Stimulated activated CD8-positive, alpha-beta memory T cell treated with anti-CD3 and anti-CD28 coated beads, Interleukin-12 subunit alpha, Interleukin-12 subunit beta, amount 100 ng/mL, for 24 hours (primary cell): ENCODE results near the gene WDR18.

ENCODE experiments used
- DNase-seq: peaks from one replicate; pipeline ENCODE4 v3.0.0-alpha.2; 2020; ENCODE audit errors: extremely low read depth

WDR18 gene

DNA sequence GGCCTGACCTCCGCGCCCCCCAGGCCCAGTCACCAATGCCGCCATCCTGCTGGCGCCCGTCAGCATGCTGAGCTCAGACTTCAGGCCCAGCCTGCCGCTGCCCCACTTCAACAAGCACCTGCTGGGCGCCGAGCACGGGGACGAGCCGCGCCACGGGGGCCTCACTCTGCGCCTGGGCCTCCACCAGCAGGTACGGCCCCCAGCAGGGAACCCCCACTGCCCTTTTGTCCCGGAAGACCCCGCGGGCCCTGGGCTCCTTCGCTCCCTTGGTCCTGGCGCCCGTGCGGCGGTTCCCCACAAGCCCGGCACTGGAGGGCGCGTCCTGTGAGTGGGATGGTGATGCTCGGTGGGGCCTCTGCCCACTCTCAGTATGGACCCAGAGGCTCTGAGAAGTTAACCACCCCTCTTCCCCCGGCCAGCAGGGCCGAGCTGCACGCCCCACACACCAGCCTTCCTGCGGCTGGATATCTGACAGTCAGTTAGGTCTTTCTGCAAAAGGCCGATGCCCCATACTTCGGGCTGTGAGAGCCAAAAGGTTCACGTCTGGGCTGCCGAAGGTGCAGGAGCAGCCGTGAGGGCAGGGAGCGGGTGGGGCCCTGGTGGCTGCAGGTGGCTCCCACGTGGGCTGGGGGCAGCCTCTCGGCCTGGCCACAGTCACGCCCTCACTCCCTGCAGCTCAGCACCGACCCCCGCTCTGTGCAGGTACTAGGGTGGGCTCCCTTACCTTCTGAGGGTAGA is 8.0 kb downstream of the WDR18 start:
- DNase-seq: no peak

DNA sequence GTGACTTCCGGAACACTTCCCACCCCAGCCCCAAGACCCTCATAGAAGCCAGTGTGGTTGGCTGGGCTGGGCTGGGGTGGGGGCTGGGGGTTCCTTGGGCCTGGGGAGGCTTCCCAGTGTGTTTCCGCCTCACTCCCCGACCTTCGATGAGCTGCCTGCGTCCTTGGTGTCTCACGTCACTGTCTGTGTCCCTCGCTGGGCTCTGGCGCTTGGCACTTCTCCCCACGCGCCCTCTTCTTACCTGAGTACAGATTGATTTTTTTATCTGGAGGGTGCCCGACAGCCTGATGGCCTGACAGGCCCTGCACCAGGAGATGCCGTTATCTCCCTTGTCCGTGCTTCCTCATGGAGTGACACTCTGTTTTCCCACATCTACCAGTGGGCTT is 8.5 kb downstream of the WDR18 start:
- DNase-seq: no peak

DNA sequence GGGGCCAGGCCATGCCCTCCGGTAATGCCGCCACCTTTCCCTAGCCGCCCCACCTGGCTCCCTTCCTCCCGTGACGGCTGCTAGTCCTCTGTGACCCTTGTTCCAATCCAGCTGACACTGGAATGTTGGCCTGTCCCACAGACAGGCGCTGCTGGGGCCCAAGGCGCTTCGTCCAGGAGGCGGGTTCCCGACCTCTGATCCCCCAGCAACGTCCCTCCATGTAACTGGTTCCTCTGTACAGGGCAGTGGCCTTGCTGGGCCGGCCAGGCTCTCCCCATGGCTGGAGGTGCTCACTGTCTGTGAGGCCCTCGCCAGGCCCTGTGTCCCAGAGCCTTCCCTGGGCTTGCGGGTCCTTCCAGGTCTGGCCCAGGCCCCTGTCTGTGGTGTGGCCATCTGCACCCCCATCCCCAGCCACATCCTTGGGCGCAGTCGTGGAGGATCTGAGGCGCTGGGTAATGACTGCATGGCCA is 9.3 kb downstream of the WDR18 start:
- no peak for DNase-seq

DNA sequence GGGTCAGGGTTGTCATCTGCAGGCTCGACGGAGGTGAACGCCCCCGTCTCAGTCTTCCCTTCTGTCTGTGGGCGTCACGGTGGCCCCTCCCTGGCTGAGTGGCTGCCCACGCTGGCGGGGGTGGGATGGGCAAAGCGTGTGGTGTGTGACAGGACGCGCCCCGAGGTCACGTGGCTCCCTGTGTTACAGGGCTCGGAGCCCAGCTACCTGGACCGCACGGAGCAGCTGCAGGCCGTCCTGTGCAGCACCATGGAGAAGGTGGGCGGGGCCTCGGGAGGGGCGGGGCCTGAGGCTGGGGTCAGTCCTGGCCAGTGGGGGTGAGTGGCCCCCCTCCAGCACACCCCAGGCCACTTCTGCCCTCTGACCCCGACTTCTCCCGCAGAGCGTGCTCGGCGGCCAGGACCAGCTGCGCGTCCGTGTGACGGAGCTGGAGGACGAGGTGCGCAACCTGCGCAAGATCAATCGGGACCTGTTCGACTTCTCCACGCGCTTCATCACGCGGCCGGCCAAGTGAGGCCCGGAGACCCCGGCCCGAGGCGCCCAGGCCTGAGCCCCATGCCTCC is 9.8 kb downstream of the WDR18 start:
- no peak for DNase-seq

DNA sequence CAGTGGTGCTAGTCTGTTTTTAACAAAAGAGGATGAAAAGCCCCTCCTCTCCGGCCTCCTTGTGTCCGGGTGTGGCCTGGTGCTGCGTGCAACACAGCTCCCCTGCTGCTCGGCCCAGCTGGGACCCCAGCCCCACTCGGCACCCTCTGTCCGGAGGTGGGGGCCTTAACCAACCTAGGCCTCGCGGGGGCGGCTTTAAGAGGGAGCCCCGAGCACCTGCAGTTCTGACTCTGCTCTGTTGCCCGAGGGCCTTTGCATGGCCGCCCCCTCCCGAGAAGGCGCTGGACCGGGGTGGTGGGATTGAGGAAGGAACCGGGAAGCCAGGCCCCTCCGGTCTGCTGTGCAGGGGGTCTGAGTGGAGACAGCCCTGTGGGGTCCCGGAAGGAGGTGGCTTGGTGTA is 10.4 kb downstream of the WDR18 start:
- no peak for DNase-seq

DNA sequence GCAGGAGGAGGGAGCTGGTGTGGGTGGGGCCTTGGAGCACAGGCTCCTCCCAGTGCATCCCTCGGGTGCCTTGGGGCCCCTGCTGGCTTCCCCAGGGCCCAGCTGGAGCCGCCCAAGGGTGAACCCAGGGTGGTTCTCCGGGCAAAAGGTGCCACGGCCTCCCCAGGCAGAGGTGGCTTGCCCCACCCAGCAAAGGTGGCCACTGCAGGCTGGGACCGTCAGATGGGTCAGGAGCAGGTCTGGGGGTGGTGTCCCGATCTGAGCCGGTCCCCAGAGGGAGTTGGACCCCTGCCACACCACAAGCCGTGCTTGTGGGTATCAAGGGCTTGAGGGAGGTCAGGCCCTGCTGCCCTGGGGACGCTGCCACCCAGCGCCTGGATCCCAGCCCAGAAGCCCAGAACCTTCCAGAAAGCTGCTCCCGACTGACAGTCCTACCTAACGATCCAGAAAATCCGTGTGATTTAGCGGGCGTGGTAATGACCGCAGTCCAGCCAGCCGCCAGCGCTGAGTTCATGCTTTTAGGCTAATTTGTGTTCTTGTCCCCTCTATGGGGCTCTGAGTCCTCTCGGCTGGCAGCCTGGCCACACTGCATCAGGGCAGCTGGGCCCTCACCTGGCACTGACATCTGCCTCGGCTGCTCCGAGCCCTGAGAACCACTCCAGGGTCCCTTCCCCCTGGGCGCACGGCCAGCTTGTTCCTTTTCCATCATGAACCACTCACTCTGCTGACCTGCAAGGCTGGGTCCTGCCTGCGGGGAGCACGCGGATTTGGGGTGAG is 11.1 kb downstream of the WDR18 start:
- DNase-seq: no peak

DNA sequence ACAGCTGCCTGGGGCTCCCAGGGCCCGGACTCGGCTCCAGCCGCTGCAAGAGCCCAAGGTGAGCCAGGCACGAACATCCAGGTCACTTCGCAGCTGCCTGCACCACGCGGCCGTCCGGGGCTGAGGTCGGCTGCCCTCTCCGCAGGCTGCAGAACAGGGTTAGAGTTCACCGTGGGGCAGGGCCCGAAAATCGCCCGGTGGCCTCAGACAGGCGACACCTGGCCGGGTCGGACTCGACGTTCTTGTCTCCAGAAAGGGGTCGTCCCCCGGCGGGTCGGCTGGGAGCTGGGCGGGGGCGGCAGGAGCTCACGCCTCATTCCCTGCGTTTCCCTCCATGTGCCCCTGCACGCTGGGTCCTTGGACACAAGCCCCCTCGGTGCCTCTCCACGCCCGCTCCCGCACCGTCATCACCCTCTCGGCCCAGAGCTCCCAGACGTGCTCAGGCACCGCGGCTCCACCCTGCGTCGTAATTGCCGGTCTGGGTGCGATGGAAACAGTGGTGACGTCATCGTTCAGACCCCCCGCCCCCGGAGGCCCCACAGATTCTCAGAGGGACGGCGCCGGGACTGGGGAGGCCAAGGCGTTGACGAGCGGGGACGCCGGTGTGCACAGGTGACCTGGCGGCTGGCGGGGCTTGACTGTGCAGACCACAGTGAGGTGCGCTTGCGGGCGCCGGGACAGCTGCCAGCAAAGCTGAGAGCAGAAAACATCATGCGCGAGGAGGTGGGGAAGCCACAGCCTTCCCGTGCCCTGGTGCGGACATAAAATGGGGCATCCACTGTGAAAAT is 12.1 kb downstream of the WDR18 start:
- DNase-seq: peak; percentile 39

DNA sequence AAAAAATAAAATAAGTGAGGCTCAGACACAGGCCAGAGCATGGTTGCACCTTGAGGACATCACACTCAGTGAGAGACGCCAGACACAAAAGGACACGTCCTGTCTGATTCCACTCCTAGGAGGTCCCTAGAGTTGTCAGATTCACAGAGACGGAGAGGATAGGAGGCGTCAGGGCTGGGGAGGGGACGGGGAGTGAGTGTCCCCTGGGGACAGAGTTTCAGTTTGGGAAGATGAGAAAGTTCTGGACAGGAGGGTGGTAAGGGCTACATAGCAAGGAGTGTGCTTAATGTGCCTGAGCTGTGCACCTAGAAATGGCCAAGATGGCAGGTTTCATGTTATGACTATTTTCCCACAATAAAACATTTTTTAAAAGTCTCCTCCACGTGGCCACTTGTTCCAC is 13.9 kb downstream of the WDR18 start:
- no peak for DNase-seq

DNA sequence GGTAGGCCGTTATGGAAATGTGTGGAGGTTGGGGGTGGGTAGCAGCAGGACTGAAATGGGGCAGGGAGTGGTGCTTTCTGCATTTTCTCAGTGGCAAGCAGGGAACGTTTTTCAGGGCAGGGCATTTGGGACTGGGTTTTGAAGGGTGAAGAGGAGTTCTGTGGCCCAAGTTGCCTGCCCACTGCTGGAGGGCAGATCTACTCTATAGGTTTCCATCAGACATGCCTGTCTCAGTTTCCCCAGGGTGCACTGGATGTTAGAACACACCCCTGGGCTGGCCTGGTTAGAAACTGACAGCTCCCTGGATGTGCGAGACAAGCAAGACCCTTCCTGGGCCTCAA is 15.2 kb downstream of the WDR18 start:
- DNase-seq: no peak

DNA sequence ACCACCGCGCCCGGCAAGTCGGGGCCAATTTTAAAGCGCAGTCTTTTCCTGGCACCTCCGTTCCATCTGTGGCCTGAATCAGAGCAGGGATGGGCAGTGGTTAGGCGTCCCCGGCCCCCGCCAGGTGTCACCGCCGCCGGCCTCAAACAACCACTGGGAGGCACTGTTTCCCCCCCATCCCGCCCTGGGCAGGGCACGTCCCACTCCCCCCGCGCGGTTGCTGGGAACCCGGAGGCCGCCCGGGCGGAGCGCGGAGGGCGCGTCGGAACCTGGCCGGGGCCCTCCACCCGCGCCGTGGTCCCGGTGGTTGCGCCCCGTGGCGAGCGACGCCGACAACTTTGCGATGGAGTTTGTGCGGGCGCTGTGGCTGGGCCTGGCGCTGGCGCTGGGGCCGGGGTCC is 15.9 kb downstream of the WDR18 start, which contains the start of gene GRIN3B:
Gene GRIN3B (plus strand): TSS at position 325 of the 400 bp plus-strand sequence. CDS start 19 bp downstream, at position 344.
- peak; percentile 31 for DNase-seq

DNA sequence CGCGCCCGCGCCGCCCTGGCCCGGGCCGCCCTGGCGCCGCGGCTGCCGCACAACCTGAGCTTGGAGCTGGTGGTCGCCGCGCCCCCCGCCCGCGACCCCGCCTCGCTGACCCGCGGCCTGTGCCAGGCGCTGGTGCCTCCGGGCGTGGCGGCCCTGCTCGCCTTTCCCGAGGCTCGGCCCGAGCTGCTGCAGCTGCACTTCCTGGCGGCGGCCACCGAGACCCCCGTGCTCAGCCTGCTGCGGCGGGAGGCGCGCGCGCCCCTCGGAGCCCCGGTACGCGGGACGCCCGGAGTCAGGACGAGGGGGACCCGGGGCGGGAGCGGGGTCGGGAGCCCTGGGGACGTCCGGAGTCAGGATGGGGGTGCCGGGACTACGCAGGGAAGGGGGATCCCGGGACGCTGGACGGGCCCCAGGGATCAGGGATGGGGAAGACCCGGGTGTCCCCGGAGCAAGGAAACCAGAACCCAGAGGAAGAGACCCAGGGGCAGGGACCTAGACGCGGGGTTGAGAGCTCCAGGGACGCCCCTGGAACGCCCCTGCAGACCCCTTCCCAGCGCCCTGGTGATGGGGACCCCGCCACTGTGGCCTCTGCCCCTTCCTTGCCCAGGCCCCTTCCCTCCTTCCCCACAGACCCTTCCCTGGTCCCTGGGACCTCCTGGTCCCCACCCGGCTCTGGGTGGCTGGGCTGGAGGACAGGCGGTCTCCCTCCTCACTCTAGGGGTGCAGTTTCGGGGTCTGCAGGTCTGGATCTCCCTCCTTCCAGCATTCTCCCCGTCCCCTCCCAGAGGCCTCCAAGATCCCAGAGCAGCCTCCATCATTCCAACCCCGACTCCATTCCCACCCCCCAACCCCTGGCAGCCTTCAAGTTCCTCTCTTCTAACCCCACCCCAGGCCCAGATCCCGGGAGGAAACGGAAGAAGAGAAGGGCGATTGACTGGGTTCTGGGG is 16.7 kb downstream of the WDR18 start:
- DNase-seq: no peak

DNA sequence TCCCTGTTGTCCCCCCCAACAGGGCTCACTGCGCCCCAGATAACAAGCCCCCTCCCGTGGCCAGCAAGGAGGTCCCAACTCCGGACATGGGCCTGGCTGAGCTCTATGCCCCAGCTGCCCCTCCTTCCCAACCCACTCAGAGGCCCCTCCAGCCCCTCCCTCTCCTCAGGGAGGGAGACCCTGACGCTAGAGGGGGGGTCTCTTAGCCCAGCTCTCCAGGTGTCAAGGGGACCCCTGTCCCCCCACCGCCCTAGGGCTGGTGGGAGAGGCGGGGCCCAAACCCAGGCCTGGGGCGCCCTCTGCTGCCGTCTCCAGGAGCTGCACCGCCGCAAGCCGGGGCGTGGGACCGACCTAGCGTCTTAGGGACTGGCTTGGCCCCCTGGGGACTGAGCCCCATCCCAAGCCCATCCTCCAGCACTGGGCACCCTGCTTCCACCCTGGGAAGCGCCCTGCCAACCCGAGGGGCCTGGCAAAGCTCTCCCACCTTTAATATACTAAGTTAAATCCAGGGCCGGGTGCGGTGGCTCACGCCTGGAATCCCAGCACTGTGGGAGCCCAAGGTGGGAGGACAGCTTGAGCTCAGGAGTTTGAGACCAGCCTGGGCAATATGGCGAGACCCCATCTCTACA is 17.5 kb downstream of the WDR18 start:
- DNase-seq: no peak

DNA sequence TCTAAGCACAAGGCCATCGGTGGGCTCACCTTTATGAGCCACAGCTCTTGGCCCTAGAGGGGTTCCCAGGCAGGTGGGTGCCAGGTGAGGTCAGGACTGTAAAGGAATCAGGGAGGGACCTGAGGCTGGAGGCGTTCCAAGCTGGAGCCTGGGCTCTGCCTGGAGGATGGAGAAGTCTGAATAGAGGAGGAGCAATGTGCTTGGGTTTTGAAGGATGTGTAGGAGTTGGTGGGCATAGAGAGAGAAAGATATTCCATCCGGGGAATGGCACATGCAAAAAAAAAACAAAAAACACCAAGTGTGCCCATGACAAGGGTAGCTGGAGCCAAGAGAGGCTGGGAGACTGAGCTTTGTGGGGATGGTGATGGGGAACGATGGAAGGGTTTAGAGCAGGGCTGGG is 18.5 kb downstream of the WDR18 start:
- DNase-seq: no peak

DNA sequence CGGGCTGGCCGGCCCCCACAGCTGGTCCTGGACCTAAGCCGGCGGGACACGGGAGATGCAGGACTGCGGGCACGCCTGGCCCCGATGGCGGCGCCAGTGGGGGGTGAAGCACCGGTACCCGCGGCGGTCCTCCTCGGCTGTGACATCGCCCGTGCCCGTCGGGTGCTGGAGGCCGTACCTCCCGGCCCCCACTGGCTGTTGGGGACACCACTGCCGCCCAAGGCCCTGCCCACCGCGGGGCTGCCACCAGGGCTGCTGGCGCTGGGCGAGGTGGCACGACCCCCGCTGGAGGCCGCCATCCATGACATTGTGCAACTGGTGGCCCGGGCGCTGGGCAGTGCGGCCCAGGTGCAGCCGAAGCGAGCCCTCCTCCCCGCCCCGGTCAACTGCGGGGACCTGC is 19.1 kb downstream of the WDR18 start:
- DNase-seq: no peak

DNA sequence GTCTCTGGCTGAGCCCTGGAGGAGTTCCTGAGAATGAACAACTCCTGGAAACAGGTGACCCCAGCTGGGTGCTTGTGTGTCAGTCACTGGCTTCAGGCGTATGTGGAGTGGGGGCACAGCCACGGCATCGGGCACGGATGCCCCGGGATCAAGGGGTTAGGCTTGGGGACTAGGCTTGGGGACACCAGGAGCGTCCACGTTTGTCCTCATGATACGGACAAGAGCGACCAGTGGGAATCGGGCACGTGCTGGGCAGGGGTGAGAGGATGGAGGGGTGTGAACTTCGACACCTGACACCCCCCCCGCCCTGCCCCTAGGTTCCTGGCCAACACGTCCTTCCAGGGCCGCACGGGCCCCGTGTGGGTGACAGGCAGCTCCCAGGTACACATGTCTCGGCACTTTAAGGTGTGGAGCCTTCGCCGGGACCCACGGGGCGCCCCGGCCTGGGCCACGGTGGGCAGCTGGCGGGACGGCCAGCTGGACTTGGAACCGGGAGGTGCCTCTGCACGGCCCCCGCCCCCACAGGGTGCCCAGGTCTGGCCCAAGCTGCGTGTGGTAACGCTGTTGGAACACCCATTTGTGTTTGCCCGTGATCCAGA is 20.2 kb downstream of the WDR18 start:
- DNase-seq: no peak

DNA sequence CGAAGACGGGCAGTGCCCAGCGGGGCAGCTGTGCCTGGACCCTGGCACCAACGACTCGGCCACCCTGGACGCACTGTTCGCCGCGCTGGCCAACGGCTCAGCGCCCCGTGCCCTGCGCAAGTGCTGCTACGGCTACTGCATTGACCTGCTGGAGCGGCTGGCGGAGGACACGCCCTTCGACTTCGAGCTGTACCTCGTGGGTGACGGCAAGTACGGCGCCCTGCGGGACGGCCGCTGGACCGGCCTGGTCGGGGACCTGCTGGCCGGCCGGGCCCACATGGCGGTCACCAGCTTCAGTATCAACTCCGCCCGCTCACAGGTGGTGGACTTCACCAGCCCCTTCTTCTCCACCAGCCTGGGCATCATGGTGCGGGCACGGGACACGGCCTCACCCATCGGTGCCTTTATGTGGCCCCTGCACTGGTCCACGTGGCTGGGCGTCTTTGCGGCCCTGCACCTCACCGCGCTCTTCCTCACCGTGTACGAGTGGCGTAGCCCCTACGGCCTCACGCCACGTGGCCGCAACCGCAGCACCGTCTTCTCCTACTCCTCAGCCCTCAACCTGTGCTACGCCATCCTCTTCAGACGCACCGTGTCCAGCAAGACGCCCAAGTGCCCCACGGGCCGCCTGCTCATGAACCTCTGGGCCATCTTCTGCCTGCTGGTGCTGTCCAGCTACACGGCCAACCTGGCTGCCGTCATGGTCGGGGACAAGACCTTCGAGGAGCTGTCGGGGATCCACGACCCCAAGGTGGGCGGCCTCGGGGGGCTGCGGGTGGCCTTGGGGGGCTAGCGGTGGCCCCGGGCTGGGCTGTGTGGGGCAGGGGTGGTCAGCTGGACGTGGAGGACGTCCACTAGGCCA is 20.9 kb downstream of the WDR18 start:
- DNase-seq: no peak

DNA sequence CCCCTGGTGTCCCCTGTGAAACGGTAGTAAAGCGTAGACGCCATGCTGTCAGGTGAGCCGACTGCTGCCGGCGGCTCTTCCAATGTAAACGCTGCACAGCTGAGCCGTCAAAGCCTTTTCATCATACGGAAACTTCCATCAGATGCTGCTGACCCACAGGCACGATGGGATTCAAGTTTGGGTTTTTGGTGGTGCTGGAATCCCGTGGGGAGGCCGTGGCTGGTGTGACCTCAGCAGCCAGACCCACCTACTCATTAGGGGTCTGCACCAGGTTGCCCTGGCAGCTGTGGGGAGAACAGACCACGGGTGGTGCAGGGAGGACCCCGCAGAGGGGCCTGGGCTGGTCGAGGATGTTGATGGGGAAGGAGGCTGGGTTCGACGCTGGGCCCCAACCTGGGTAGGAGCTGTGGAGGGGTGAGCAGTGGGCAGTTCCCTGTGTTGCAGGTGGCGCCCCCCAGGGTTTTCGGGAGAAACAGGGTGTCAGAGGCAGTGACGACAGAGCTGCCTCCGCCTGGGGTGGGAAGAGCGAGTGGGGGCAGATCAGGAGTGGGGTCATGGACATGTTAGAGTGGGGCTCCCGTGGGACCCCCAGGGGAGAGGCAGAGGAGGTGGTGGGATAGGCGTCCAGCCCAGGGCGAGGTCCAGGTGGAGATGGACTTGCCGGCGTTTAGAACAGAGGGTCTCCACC is 22.7 kb downstream of the WDR18 start:
- no peak for DNase-seq

DNA sequence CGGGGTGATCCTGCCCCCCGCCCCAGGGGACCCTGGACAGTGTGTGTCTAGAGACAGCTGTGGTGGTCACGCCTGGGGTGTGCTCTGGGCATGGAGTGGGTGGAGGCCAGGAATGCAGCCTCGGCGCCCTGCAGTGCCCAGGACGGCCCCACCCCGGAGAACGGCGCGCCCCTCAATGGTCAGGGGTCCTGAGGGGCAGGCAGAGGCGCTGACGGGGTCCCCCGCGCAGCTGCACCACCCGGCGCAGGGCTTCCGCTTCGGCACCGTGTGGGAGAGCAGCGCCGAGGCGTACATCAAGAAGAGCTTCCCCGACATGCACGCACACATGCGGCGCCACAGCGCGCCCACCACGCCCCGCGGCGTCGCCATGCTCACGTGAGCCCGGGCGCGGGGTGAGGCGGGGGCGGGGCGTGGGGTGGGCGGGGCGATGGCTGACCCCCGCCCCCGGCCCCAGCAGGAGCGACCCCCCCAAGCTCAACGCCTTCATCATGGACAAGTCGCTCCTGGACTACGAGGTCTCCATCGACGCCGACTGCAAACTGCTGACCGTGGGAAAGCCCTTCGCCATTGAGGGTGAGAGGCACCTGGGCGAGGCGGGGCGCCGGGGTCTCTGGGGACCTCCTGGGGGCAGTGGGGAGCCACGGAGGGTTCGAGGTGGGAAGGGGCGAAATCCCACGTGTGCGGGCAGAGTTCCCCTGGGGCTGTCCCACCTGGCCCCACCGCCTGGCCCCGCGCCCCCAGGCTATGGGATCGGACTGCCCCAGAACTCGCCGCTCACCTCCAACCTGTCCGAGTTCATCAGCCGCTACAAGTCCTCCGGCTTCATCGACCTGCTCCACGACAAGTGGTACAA is 23.5 kb downstream of the WDR18 start:
- no peak for DNase-seq
